GM23338 (cell line): Measurements from ENCODE around the gene NNAT. TPM values are rescaled to one million over a fixed set of nuclear protein-coding genes. Genes with fewer than 3 reads are reported as not detected.

Experiments used
- ATAC-seq: fragments of 200-7000 bp; cut with Tn5 transposase; 3 replicates; pipeline ENCODE4 v1.9.1; 2020
- DNase-seq: peaks from one replicate; pipeline ENCODE4 v3.0.0-alpha.2; 2015; ENCODE audit warnings: low spot score
- H2AFZ ChIP-seq: fragments of 200-600 bp; sonication (generic); 2 replicates; pipeline ENCODE4 v1.8.0; 2016; ENCODE audit warnings: antibody characterized with exemption, mild to moderate bottlenecking, moderate library complexity
- H3F3A ChIP-seq: fragments of 200-600 bp; sonication (generic); replicated peaks from 2 replicates; pipeline ENCODE4 v1.8.0; 2017; ENCODE audit warnings: antibody characterized with exemption, mixed run types, low read depth
- H3K27ac ChIP-seq: fragments of 200-600 bp; sonication (generic); 2 replicates; pipeline ENCODE4 v1.6.1; 2016; ENCODE audit warnings: low read depth
- H3K27me3 ChIP-seq: fragments of 200-600 bp; sonication (generic); 2 replicates; pipeline ENCODE4 v1.8.0; 2016; ENCODE audit warnings: mild to moderate bottlenecking, mixed run types, moderate library complexity; ENCODE audit not compliant: insufficient read depth
- H3K36me3 ChIP-seq: fragments of 200-600 bp; sonication (generic); 2 replicates; pipeline ENCODE4 v1.8.0; 2016; ENCODE audit warnings: mild to moderate bottlenecking; ENCODE audit not compliant: insufficient read depth
- H3K4me1 ChIP-seq: fragments of 200-600 bp; sonication (generic); 2 replicates; pipeline ENCODE4 v1.8.0; 2016; ENCODE audit warnings: mild to moderate bottlenecking, moderate library complexity; ENCODE audit not compliant: insufficient read depth
- H3K4me2 ChIP-seq: fragments of 200-600 bp; sonication (generic); 2 replicates; pipeline ENCODE4 v1.7.1; 2017; ENCODE audit warnings: mixed run types
- H3K4me3 ChIP-seq: fragments of 200-600 bp; sonication (generic); 2 replicates; pipeline ENCODE4 v1.6.1; 2016; ENCODE audit warnings: mixed run types
- H3K79me2 ChIP-seq: fragments of 200-600 bp; sonication (generic); replicated peaks from 2 replicates; pipeline ENCODE4 v1.8.0; 2017; ENCODE audit warnings: mild to moderate bottlenecking; ENCODE audit not compliant: insufficient read depth
- H3K9me2 ChIP-seq: fragments of 200-600 bp; sonication (generic); 2 replicates; pipeline ENCODE4 v1.8.0; 2017; ENCODE audit not compliant: insufficient read depth
- H4K20me1 ChIP-seq: fragments of 200-600 bp; sonication (generic); replicated peaks from 2 replicates; pipeline ENCODE4 v1.8.0; 2017; ENCODE audit warnings: mild to moderate bottlenecking; ENCODE audit not compliant: insufficient read depth
- H3K27ac Mint-ChIP-seq: 2 replicates; pipeline ENCODE4 v1.8.0; 2020; ENCODE audit warnings: inconsistent platforms, mild to moderate bottlenecking, moderate library complexity, mixed read lengths
- H3K27me3 Mint-ChIP-seq: 3 replicates; pipeline ENCODE4 v1.8.0; 2022; ENCODE audit warnings: low read depth, mild to moderate bottlenecking, moderate library complexity, mixed read lengths, inconsistent platforms; ENCODE audit not compliant: insufficient read depth, poor library complexity
- H3K36me3 Mint-ChIP-seq: 3 replicates; pipeline ENCODE4 v1.8.0; 2021; ENCODE audit warnings: low read depth, mild to moderate bottlenecking, inconsistent platforms, moderate library complexity, mixed read lengths
- H3K4me1 Mint-ChIP-seq: 3 replicates; pipeline ENCODE4 v1.8.0; 2020; ENCODE audit warnings: mild to moderate bottlenecking, inconsistent platforms, mixed read lengths
- H3K4me3 Mint-ChIP-seq: 3 replicates; pipeline ENCODE4 v1.8.0; 2021; ENCODE audit warnings: moderate library complexity, mild to moderate bottlenecking, inconsistent platforms, mixed read lengths
- H3K9me3 Mint-ChIP-seq: 3 replicates; pipeline ENCODE4 v1.8.0; 2020; ENCODE audit warnings: moderate library complexity, mild to moderate bottlenecking, inconsistent platforms, mixed read lengths
- CREB1 ChIP-seq: fragments of 250-450 bp; sonication (Bioruptor Pico); IDR thresholded peaks from 2 replicates; pipeline ENCODE4 v1.5.0; 2020; ENCODE audit warnings: low read depth, mild to moderate bottlenecking, moderate library complexity
- EZH2 ChIP-seq: fragments of 200-600 bp; sonication (generic); IDR thresholded peaks from one replicate; pipeline ENCODE4 v1.8.0; 2017; ENCODE audit warnings: antibody characterized with exemption, mild to moderate bottlenecking, low read depth; ENCODE audit not compliant: unreplicated experiment
- EZH2phosphoT487 ChIP-seq: fragments of 200-600 bp; sonication (generic); IDR thresholded peaks from one replicate; pipeline ENCODE4 v1.8.1; 2018; ENCODE audit warnings: antibody characterized with exemption; ENCODE audit not compliant: unreplicated experiment
- JUNB ChIP-seq: IDR thresholded peaks from one replicate; pipeline ENCODE4 v1.6.1; 2016; ENCODE audit warnings: antibody characterized with exemption; ENCODE audit not compliant: unreplicated experiment
- NANOG ChIP-seq: IDR thresholded peaks from 2 replicates; pipeline ENCODE4 v1.6.1; 2016; ENCODE audit warnings: antibody characterized with exemption, borderline replicate concordance
- POLR2AphosphoS5 ChIP-seq: IDR thresholded peaks from 2 replicates; pipeline ENCODE4 v1.6.1; 2016; ENCODE audit warnings: antibody characterized with exemption, low read depth
- ZNF331 ChIP-seq: fragments of 250-450 bp; sonication (Bioruptor Pico); IDR thresholded peaks from 2 replicates; pipeline ENCODE4 v1.5.0; 2020; ENCODE audit warnings: low read depth, mild to moderate bottlenecking, moderate library complexity
- polyA plus RNA-seq: library from polyadenylated mRNA; unstranded; fragments of >200 nt; fragmentation: Nextera tagmentation; extraction: Ambion mirVana; gene quantifications from 2 replicates; pipeline ENCODE4 v1.2.1, GENCODE V29; 2016
- total RNA-seq: library from RNA; depleted of rRNA; stranded (reverse); fragments of >200 nt; shearing (Covaris generic); gene quantifications from 2 replicates; pipeline ENCODE4 v1.2.3, GENCODE V29; 2014
- TF ChIP-seq, protein P1 (sequence below): fragments of 250-450 bp; sonication (Bioruptor Pico); IDR thresholded peaks from 2 replicates; pipeline ENCODE4 v1.5.0; 2020; ENCODE audit warnings: mild to moderate bottlenecking, moderate library complexity
- TF ChIP-seq, protein P2 (sequence below), 2 experiments: fragments of 200-600 bp in 1 of 2; sonication (generic) in 1 of 2; conservative IDR thresholded peaks; 2 replicates each; pipeline versions ENCODE4 v1.5.1 to v1.6.1; 2016 to 2017; ENCODE audit warnings: antibody characterized with exemption in 2 of 2, low read depth in 2 of 2, mild to moderate bottlenecking in 2 of 2, moderate library complexity in 1 of 2
- TF ChIP-seq, protein P3 (sequence below): IDR thresholded peaks from one replicate; pipeline ENCODE4 v1.6.1; 2018; ENCODE audit warnings: antibody characterized with exemption; ENCODE audit not compliant: unreplicated experiment

Gene NNAT
- total and polyA plus RNA-seq, 2 experiments from 2014 or later = 4.3 to 4.9 TPM

DNA sequence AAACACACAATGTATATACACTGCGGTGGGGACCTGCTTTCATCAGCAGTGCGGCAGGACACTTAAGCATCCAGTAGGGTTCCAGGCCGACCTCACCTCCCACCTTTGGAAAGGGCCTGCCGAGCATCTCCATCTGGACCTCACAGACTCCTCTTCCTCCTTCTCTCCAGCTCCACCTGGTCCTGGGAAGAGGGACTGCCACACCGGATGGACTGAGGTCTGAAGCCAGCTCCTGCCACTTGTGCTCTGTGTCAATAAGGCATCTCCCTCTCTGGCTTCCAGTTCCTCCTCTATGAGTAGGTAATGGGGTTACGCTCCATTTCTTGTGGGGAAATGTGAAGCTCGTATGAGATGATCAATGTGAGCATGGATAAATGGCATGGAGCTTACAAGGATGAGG lies 19.1 kb upstream of the NNAT start:
- no peak overlapping the region for H3K4me3 Mint-ChIP-seq
- Histone ChIP-seq H3K27me3 (no peaks in the 10 kb centered on the region), H2AFZ (no peak overlapping the region), H3K9me2 (peaks cover 15% of the 10 kb centered on the region), H3K4me1 (peaks cover 17% of the 10 kb centered on the region), H3K4me2 (no peak overlapping the region), H3K79me2 (no peaks in the 10 kb centered on the region), H3K36me3 (no peaks in the 10 kb centered on the region), H3K4me3 (no peak overlapping the region), H4K20me1 (peaks cover 12% of the 10 kb centered on the region; the same call in 1 of the 2 replicates), H3F3A (no peaks in the 10 kb centered on the region), H3K27ac (no peak overlapping the region)
- no peak overlapping the region for H3K27ac Mint-ChIP-seq
- ATAC-seq = peak; percentile 77
- H3K9me3 Mint-ChIP-seq = no peaks in the 10 kb centered on the region
- H3K4me1 Mint-ChIP-seq = no peaks in the 10 kb centered on the region; the same call in 2 of the 3 replicates
- H3K27me3 Mint-ChIP-seq = no peaks in the 10 kb centered on the region
- H3K36me3 Mint-ChIP-seq = no peaks in the 10 kb centered on the region
- no peak for TF ChIP-seq EZH2phosphoT487
- TF ChIP-seq, protein P1, sequence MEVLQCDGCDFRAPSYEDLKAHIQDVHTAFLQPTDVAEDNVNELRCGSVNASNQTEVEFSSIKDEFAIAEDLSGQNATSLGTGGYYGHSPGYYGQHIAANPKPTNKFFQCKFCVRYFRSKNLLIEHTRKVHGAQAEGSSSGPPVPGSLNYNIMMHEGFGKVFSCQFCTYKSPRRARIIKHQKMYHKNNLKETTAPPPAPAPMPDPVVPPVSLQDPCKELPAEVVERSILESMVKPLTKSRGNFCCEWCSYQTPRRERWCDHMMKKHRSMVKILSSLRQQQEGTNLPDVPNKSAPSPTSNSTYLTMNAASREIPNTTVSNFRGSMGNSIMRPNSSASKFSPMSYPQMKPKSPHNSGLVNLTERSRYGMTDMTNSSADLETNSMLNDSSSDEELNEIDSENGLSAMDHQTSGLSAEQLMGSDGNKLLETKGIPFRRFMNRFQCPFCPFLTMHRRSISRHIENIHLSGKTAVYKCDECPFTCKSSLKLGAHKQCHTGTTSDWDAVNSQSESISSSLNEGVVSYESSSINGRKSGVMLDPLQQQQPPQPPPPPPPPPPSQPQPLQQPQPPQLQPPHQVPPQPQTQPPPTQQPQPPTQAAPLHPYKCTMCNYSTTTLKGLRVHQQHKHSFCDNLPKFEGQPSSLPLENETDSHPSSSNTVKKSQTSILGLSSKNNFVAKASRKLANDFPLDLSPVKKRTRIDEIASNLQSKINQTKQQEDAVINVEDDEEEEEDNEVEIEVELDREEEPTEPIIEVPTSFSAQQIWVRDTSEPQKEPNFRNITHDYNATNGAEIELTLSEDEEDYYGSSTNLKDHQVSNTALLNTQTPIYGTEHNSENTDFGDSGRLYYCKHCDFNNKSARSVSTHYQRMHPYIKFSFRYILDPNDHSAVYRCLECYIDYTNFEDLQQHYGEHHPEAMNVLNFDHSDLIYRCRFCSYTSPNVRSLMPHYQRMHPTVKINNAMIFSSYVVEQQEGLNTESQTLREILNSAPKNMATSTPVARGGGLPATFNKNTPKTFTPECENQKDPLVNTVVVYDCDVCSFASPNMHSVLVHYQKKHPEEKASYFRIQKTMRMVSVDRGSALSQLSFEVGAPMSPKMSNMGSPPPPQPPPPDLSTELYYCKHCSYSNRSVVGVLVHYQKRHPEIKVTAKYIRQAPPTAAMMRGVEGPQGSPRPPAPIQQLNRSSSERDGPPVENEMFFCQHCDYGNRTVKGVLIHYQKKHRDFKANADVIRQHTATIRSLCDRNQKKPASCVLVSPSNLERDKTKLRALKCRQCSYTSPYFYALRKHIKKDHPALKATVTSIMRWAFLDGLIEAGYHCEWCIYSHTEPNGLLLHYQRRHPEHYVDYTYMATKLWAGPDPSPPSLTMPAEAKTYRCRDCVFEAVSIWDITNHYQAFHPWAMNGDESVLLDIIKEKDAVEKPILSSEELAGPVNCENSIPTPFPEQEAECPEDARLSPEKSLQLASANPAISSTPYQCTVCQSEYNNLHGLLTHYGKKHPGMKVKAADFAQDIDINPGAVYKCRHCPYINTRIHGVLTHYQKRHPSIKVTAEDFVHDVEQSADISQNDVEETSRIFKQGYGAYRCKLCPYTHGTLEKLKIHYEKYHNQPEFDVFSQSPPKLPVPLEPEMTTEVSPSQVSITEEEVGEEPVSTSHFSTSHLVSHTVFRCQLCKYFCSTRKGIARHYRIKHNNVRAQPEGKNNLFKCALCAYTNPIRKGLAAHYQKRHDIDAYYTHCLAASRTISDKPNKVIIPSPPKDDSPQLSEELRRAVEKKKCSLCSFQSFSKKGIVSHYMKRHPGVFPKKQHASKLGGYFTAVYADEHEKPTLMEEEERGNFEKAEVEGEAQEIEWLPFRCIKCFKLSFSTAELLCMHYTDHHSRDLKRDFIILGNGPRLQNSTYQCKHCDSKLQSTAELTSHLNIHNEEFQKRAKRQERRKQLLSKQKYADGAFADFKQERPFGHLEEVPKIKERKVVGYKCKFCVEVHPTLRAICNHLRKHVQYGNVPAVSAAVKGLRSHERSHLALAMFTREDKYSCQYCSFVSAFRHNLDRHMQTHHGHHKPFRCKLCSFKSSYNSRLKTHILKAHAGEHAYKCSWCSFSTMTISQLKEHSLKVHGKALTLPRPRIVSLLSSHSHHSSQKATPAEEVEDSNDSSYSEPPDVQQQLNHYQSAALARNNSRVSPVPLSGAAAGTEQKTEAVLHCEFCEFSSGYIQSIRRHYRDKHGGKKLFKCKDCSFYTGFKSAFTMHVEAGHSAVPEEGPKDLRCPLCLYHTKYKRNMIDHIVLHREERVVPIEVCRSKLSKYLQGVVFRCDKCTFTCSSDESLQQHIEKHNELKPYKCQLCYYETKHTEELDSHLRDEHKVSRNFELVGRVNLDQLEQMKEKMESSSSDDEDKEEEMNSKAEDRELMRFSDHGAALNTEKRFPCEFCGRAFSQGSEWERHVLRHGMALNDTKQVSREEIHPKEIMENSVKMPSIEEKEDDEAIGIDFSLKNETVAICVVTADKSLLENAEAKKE (CRISPR knock-in tag) = peak; percentile 45; the same call in 1 of the 2 replicates
- TF ChIP-seq, protein P2, sequence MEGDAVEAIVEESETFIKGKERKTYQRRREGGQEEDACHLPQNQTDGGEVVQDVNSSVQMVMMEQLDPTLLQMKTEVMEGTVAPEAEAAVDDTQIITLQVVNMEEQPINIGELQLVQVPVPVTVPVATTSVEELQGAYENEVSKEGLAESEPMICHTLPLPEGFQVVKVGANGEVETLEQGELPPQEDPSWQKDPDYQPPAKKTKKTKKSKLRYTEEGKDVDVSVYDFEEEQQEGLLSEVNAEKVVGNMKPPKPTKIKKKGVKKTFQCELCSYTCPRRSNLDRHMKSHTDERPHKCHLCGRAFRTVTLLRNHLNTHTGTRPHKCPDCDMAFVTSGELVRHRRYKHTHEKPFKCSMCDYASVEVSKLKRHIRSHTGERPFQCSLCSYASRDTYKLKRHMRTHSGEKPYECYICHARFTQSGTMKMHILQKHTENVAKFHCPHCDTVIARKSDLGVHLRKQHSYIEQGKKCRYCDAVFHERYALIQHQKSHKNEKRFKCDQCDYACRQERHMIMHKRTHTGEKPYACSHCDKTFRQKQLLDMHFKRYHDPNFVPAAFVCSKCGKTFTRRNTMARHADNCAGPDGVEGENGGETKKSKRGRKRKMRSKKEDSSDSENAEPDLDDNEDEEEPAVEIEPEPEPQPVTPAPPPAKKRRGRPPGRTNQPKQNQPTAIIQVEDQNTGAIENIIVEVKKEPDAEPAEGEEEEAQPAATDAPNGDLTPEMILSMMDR (conservative IDR thresholded peaks at IDR 0.05; ENCODE audit: low read depth in 2 of 2) = peak in 1 of 2 experiments; percentile 46; a peak in 2 of 4 replicates
- DNase-seq = peak; percentile 72

DNA sequence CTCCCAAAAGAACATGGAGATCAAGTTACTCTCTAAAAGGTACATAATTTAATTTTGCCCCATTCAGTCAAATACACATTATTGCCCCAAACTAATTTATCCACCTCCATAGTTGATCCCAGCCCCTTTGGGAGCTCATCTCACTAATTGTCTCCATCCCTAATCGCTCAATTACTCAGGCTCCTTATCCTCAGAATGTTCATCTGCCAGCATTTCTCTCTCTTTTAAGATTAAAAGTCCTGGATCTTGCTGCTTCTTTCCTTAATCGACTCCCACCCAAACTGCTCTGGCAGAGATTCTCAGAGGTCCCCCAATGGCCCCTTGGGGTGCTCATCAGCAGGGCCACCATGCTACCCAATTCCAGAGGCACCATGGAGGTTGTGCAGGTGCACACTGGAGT lies 18.4 kb upstream of the NNAT start:
- ATAC-seq (no peak), DNase-seq (no peak)
- H3K4me3 Mint-ChIP-seq = no peak overlapping the region
- H3K27me3 Mint-ChIP-seq = no peaks in the 10 kb centered on the region
- H3K4me1 ChIP-seq = peaks cover 17% of the 10 kb centered on the region
- H3K79me2 ChIP-seq = no peaks in the 10 kb centered on the region
- H3K36me3 Mint-ChIP-seq = no peaks in the 10 kb centered on the region
- H3K27ac ChIP-seq = no peak overlapping the region
- no peak overlapping the region for H3K4me2 ChIP-seq
- H3K27ac Mint-ChIP-seq = no peak overlapping the region
- H3K36me3 ChIP-seq = no peaks in the 10 kb centered on the region
- H4K20me1 ChIP-seq = peaks cover 12% of the 10 kb centered on the region; the same call in 1 of the 2 replicates
- H3K27me3 ChIP-seq = no peaks in the 10 kb centered on the region
- no peak overlapping the region for H2AFZ ChIP-seq
- H3F3A ChIP-seq = no peaks in the 10 kb centered on the region
- no peaks in the 10 kb centered on the region; the same call in 2 of the 3 replicates for H3K4me1 Mint-ChIP-seq
- H3K9me3 Mint-ChIP-seq = no peaks in the 10 kb centered on the region
- no peak overlapping the region for H3K4me3 ChIP-seq
- H3K9me2 ChIP-seq = peaks cover 21% of the 10 kb centered on the region
- TF ChIP-seq JUNB (no peak), CREB1 (CRISPR knock-in tag) (no peak), NANOG (no peak), POLR2AphosphoS5 (no peak), EZH2 (no peak), ZNF331 (no peak)
- TF ChIP-seq, protein P3, sequence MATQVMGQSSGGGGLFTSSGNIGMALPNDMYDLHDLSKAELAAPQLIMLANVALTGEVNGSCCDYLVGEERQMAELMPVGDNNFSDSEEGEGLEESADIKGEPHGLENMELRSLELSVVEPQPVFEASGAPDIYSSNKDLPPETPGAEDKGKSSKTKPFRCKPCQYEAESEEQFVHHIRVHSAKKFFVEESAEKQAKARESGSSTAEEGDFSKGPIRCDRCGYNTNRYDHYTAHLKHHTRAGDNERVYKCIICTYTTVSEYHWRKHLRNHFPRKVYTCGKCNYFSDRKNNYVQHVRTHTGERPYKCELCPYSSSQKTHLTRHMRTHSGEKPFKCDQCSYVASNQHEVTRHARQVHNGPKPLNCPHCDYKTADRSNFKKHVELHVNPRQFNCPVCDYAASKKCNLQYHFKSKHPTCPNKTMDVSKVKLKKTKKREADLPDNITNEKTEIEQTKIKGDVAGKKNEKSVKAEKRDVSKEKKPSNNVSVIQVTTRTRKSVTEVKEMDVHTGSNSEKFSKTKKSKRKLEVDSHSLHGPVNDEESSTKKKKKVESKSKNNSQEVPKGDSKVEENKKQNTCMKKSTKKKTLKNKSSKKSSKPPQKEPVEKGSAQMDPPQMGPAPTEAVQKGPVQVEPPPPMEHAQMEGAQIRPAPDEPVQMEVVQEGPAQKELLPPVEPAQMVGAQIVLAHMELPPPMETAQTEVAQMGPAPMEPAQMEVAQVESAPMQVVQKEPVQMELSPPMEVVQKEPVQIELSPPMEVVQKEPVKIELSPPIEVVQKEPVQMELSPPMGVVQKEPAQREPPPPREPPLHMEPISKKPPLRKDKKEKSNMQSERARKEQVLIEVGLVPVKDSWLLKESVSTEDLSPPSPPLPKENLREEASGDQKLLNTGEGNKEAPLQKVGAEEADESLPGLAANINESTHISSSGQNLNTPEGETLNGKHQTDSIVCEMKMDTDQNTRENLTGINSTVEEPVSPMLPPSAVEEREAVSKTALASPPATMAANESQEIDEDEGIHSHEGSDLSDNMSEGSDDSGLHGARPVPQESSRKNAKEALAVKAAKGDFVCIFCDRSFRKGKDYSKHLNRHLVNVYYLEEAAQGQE = no peak
